Choroid plexus epithelial cell (primary cell): Measurements from ENCODE around the gene CAPN7.

Experiments
- DNase-seq: peaks from one replicate; pipeline ENCODE4 v3.0.0-alpha.2; 2010; ENCODE audit warnings: low read depth
- H3K4me3 ChIP-seq: 2 replicates; pipeline ENCODE4 v1.5.1; 2011; ENCODE audit warnings: low read depth, mild to moderate bottlenecking, control low read depth, low read length, moderate library complexity
- CTCF ChIP-seq: conservative IDR thresholded peaks from 2 replicates; pipeline ENCODE4 v1.5.1; 2011; ENCODE audit warnings: low read depth, mild to moderate bottlenecking, control low read depth, inconsistent platforms, low read length, moderate library complexity

Gene CAPN7

GRCh38 chr3:15279671-15280402, 73.8 kb downstream of the CAPN7 start:
- H3K4me3 ChIP-seq, result no peak overlapping the region
- no peak for TF ChIP-seq CTCF
- DNase-seq, result no peak

GRCh38 chr3:15280853-15281532, 74.9 kb downstream of the CAPN7 start:
- no peak overlapping the region for H3K4me3 ChIP-seq
- no peak for DNase-seq
- no peak for TF ChIP-seq CTCF

GRCh38 chr3:15281817-15282216, 75.8 kb downstream of the CAPN7 start:
- no peak for TF ChIP-seq CTCF
- no peak for DNase-seq
- H3K4me3 ChIP-seq, result no peak overlapping the region

GRCh38 chr3:15283702-15284101, 77.7 kb downstream of the CAPN7 start:
- DNase-seq, result no peak
- no peak for TF ChIP-seq CTCF
- H3K4me3 ChIP-seq, result no peak overlapping the region

- no peak for DNase-seq
- H3K4me3 ChIP-seq, result no peak overlapping the region
- no peak for TF ChIP-seq CTCF
Measured at GRCh38 chr3:15284121-15284889, 78.3 kb downstream of the CAPN7 start.

- H3K4me3 ChIP-seq, result no peak overlapping the region
- no peak for DNase-seq
- no peak for TF ChIP-seq CTCF
Measured at GRCh38 chr3:15286022-15286421, 80.0 kb downstream of the CAPN7 start.
